ENCODE measurements around the gene STAC. TPM values are rescaled to one million over a fixed set of nuclear protein-coding genes. Genes with fewer than 3 reads are reported as not detected.
"Not testable (repeated sequence)": the region's sequence is repeated elsewhere in the genome, so short reads cannot be mapped to it uniquely, and the experiment has no call there.

Gene STAC
- total RNA-seq, 1 donor from 2014 or later: 1.3 TPM

- Mint-ChIP-seq H3K9me3 (peaks cover under 1% of the 10 kb centered on the region), H3K36me3 (ENCODE audit: low read depth) (no peaks in the 10 kb centered on the region), H3K27me3 (ENCODE audit: low read depth) (no peaks in the 10 kb centered on the region), H3K4me1 (no peaks in the 10 kb centered on the region), H3K4me3 (no peak overlapping the region), H3K27ac (ENCODE audit: unreplicated experiment) (no peak overlapping the region)
- no peak for DNase-seq (ENCODE audit: low read depth, low spot score)
- no peak for TF ChIP-seq CTCF (conservative IDR thresholded peaks at IDR 0.05)
Observed at GRCh38 chr3:36561601-36562000, 181.3 kb downstream of the STAC start.

- no peaks in the 10 kb centered on the region for H3K4me1 Mint-ChIP-seq
- no peak overlapping the region for H3K27ac Mint-ChIP-seq (ENCODE audit: unreplicated experiment)
- H3K4me3 Mint-ChIP-seq: no peak overlapping the region
Observed at GRCh38 chr3:36562945-36563344, 182.6 kb downstream of the STAC start.

GRCh38 chr3:36575241-36575640, 194.9 kb downstream of the STAC start:
- H3K27me3 Mint-ChIP-seq (ENCODE audit: low read depth): no peaks in the 10 kb centered on the region
- no peak overlapping the region for H3K4me3 Mint-ChIP-seq
- DNase-seq (ENCODE audit: low read depth, low spot score): no peak
- no peak for TF ChIP-seq CTCF (conservative IDR thresholded peaks at IDR 0.05)
- H3K9me3 Mint-ChIP-seq: peaks cover 14% of the 10 kb centered on the region
- no peaks in the 10 kb centered on the region for H3K4me1 Mint-ChIP-seq
- H3K27ac Mint-ChIP-seq (ENCODE audit: unreplicated experiment): no peak overlapping the region
- no peaks in the 10 kb centered on the region for H3K36me3 Mint-ChIP-seq (ENCODE audit: low read depth)

More at GRCh38 chr3:36562945-36563344, 182.6 kb downstream of the STAC start:
- DNase-seq (ENCODE audit: low read depth, low spot score): no peak
- no peaks in the 10 kb centered on the region for H3K27me3 Mint-ChIP-seq (ENCODE audit: low read depth)
- no peak for TF ChIP-seq CTCF (conservative IDR thresholded peaks at IDR 0.05)
- H3K36me3 Mint-ChIP-seq (ENCODE audit: low read depth): no peaks in the 10 kb centered on the region
- peaks cover 4% of the 10 kb centered on the region for H3K9me3 Mint-ChIP-seq

- not testable (repeated sequence) for H3K4me1 Mint-ChIP-seq; H3K36me3 Mint-ChIP-seq (ENCODE audit: low read depth); H3K27me3 Mint-ChIP-seq (ENCODE audit: low read depth); H3K4me3 Mint-ChIP-seq; DNase-seq (ENCODE audit: low read depth, low spot score); H3K27ac Mint-ChIP-seq (ENCODE audit: unreplicated experiment)
- peaks cover 15% of the 10 kb centered on the region for H3K9me3 Mint-ChIP-seq
Observed at GRCh38 chr3:36578418-36578817, 198.1 kb downstream of the STAC start.

GRCh38 chr3:36579746-36580145, 199.4 kb downstream of the STAC start:
- Mint-ChIP-seq H3K27ac (ENCODE audit: unreplicated experiment) (no peak overlapping the region), H3K4me1 (no peaks in the 10 kb centered on the region), H3K36me3 (ENCODE audit: low read depth) (no peaks in the 10 kb centered on the region), H3K4me3 (no peak overlapping the region), H3K27me3 (ENCODE audit: low read depth) (no peaks in the 10 kb centered on the region), H3K9me3 (peaks cover 13% of the 10 kb centered on the region)
- no peak for DNase-seq (ENCODE audit: low read depth, low spot score)
- TF ChIP-seq CTCF (conservative IDR thresholded peaks at IDR 0.05): no peak

- H3K4me1 Mint-ChIP-seq: no peaks in the 10 kb centered on the region
- no peak overlapping the region for H3K27ac Mint-ChIP-seq (ENCODE audit: unreplicated experiment)
- no peak overlapping the region for H3K4me3 Mint-ChIP-seq
- no peak for TF ChIP-seq CTCF (conservative IDR thresholded peaks at IDR 0.05)
- H3K9me3 Mint-ChIP-seq: peaks cover 13% of the 10 kb centered on the region
- no peak for DNase-seq (ENCODE audit: low read depth, low spot score)
- no peaks in the 10 kb centered on the region for H3K36me3 Mint-ChIP-seq (ENCODE audit: low read depth)
- no peaks in the 10 kb centered on the region for H3K27me3 Mint-ChIP-seq (ENCODE audit: low read depth)
Observed at GRCh38 chr3:36580716-36581115, 200.4 kb downstream of the STAC start.

All from neural crest cell (in vitro differentiated cells).